ENCODE measurements around the gene CALN1. TPM values are rescaled to one million over a fixed set of nuclear protein-coding genes. Genes with fewer than 3 reads are reported as not detected.

Gene CALN1
- total RNA-seq, 2 experiments from 2014 or later, result not detected

DNA sequence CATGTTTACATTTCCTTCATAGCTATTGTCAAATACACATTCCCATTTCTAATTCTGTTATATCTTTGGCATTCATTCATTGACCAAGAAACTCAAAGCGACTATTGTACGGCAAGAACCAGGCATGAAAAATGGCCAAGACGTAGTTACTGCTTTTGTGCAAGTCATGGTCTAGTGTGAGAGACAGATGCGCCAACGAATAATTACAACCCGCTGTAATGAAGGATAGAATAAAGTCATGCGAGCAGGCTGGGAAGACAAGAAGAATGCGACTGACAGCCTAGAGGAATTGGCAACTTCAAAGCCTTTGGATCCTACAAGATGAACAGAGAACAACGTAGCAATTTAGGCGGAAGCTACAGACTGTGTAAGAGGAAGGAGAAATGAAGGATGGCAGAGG lies 221.2 kb downstream of the CALN1 start:
- no peaks in the 10 kb centered on the region for H3K4me1 Mint-ChIP-seq (ENCODE audit: low read depth)
- H3K36me3 Mint-ChIP-seq (ENCODE audit: low read depth), result no peaks in the 10 kb centered on the region
- ChIA-PET CTCF (no interaction called here), POLR2A (no interaction called here)
- ATAC-seq, result no peak
- no peaks in the 10 kb centered on the region for H3K27me3 Mint-ChIP-seq (ENCODE audit: low read depth)
- H3K4me3 Mint-ChIP-seq, result no peak overlapping the region
- no peak for DNase-seq
- H3K27ac Mint-ChIP-seq, result no peak overlapping the region
- H3K9me3 Mint-ChIP-seq (ENCODE audit: insufficient read depth), result no peaks in the 10 kb centered on the region

DNA sequence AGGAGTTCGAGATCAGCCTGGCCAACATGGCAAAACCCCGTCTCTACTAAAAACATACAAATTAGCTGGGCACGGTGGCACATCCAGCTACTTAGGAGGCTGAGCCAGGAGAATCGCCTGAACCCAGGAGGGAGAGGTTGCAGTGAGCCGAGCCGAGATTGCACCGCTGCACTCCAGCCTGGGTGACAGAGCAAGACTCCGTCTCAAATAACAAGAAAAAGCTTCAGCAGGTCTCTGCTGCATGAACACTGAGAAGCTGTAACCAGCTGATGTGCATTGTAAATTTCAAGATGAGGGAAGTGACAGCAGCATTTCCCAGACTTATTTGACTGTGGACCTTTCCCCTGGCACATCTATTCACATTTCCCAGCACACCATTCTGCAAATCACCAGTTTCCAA lies 222.0 kb downstream of the CALN1 start:
- Mint-ChIP-seq H3K27me3 (ENCODE audit: low read depth) (no peaks in the 10 kb centered on the region), H3K36me3 (ENCODE audit: low read depth) (no peaks in the 10 kb centered on the region), H3K4me1 (ENCODE audit: low read depth) (no peaks in the 10 kb centered on the region), H3K4me3 (no peak overlapping the region), H3K27ac (no peak overlapping the region), H3K9me3 (ENCODE audit: insufficient read depth) (no peaks in the 10 kb centered on the region)
- POLR2A ChIA-PET, result no interaction called here
- no peak for DNase-seq
- CTCF ChIA-PET, result no interaction called here
- no peak for ATAC-seq

DNA sequence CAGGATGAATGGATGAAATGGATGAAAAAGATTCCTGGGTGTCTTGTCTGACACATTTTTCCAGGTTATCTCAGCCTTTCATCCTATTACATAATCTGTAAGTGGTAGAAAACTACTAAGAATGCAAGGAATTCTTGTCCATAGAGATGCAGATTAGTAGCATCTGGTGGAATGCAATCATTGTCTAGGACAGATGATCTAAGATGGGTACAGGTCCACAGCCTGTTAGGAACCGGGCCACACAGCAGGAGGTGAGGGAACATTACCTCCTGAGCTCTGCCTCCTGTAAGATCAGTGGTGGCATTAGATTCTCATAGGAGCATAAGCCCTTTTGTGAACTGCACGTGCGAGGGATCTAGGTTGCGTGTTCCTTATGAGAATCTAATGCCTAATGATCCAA lies 225.0 kb downstream of the CALN1 start:
- H3K9me3 Mint-ChIP-seq (ENCODE audit: insufficient read depth), result peaks cover 7% of the 10 kb centered on the region
- H3K27me3 Mint-ChIP-seq (ENCODE audit: low read depth), result no peaks in the 10 kb centered on the region
- no peaks in the 10 kb centered on the region for H3K4me1 Mint-ChIP-seq (ENCODE audit: low read depth)
- H3K36me3 Mint-ChIP-seq (ENCODE audit: low read depth), result no peaks in the 10 kb centered on the region
- ATAC-seq, result no peak
- H3K4me3 Mint-ChIP-seq, result no peak overlapping the region
- ChIA-PET CTCF (no interaction called here), POLR2A (no interaction called here)
- no peak overlapping the region for H3K27ac Mint-ChIP-seq
- no peak for DNase-seq

DNA sequence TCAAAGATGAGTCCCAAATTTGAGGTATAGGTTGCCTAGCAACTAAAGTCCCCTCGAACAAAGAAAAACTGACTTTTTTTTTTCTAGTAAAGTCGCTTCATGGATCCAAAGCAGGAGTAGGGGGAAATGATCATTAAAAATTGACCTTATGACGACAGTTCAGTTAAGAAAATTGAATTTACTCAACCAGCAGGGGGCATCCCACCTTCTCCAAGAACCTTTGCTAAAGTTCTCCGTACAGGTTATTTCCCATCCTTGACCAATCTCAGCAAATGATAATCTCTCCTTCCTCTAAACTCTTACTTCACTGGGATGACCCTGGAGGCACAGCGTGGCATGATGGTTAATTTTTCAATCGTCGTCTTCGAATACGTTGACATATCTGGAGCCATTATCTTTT lies 228.3 kb downstream of the CALN1 start:
- peaks cover 12% of the 10 kb centered on the region for H3K9me3 Mint-ChIP-seq (ENCODE audit: insufficient read depth)

DNA sequence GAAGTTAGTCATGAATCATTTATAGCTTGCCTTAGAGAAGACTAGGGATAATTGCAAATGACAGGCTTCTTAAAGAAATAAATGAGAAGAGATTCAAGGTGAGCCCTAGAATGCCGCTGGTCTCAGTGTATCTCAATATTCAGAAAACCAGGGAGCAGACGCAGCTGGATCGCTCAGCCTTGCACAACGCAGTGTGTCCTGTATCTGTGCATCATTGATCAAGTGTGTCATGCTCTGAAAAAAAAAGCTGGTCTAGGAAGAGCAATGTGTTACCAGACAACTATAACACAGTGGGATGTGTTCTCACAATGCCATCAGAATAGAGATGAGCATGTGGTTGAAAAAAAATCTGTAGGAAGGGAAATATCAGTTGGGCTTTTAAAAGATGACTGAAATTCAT lies 230.1 kb downstream of the CALN1 start:
- H3K27me3 Mint-ChIP-seq (ENCODE audit: low read depth), result no peaks in the 10 kb centered on the region
- H3K27ac Mint-ChIP-seq, result no peak overlapping the region
- ChIA-PET CTCF (no interaction called here), POLR2A (no interaction called here)
- no peak for ATAC-seq
- no peak for DNase-seq
- no peaks in the 10 kb centered on the region for H3K36me3 Mint-ChIP-seq (ENCODE audit: low read depth)
- peaks cover 15% of the 10 kb centered on the region for H3K9me3 Mint-ChIP-seq (ENCODE audit: insufficient read depth)
- H3K4me3 Mint-ChIP-seq, result no peak overlapping the region
- H3K4me1 Mint-ChIP-seq (ENCODE audit: low read depth), result no peaks in the 10 kb centered on the region

More for the DNA sequence above, 228.3 kb downstream of the CALN1 start:
- ChIA-PET POLR2A (no interaction called here), CTCF (no interaction called here)
- Mint-ChIP-seq H3K27ac (no peak overlapping the region), H3K4me1 (ENCODE audit: low read depth) (no peaks in the 10 kb centered on the region), H3K4me3 (no peak overlapping the region), H3K27me3 (ENCODE audit: low read depth) (no peaks in the 10 kb centered on the region), H3K36me3 (ENCODE audit: low read depth) (no peaks in the 10 kb centered on the region)
- DNase-seq (no peak), ATAC-seq (no peak)

DNA sequence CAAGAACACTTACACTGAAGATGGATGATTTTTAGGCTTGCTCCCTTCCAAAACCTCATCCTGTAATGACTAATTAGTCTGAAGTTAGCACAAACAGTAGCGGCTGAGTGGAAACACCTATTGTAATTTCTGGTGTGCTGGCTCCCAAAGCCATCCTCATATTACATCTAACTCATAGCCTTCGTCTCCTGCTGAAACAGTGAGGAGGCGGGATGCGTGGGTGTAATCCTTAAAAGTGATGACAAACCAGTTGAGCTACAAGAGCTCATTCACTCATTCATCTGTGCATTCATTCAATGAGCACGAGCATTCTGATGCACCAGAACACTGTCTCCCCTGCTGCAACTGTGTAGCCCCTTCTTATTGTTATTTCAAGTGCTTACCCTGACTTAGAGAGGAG lies 235.3 kb downstream of the CALN1 start:
- DNase-seq (no peak), ATAC-seq (no peak)
- POLR2A ChIA-PET, result no interaction called here
- Mint-ChIP-seq H3K4me1 (ENCODE audit: low read depth) (no peaks in the 10 kb centered on the region), H3K4me3 (no peak overlapping the region), H3K9me3 (ENCODE audit: insufficient read depth) (peaks cover 19% of the 10 kb centered on the region), H3K36me3 (ENCODE audit: low read depth) (no peaks in the 10 kb centered on the region), H3K27me3 (ENCODE audit: low read depth) (no peaks in the 10 kb centered on the region), H3K27ac (no peak overlapping the region)
- CTCF ChIA-PET, result no interaction called here

DNA sequence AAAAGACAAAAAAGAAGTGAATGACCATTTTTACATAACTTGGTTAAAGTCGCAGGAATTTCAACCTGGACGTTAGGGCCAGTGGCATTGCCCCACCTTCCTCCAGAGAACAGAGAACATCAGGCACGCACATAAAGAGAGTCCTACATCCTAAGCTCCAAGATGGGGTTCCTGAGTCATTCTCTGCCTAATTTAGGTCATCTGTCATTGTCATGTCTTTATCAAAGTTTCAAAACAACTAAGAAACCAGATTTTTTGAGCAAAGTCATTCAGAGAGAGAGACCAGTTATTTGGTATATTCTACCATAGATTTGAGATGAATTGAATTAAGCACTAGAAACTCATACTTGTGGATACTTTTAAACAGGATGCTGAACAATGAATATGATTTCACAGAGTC lies 241.7 kb downstream of the CALN1 start:
- Mint-ChIP-seq H3K27ac (no peak overlapping the region), H3K9me3 (ENCODE audit: insufficient read depth) (peaks cover 7% of the 10 kb centered on the region), H3K27me3 (ENCODE audit: low read depth) (no peaks in the 10 kb centered on the region), H3K36me3 (ENCODE audit: low read depth) (no peaks in the 10 kb centered on the region), H3K4me3 (no peak overlapping the region), H3K4me1 (ENCODE audit: low read depth) (no peaks in the 10 kb centered on the region)
- CTCF ChIA-PET, result no interaction called here
- ATAC-seq (no peak), DNase-seq (no peak)
- POLR2A ChIA-PET, result no interaction called here

DNA sequence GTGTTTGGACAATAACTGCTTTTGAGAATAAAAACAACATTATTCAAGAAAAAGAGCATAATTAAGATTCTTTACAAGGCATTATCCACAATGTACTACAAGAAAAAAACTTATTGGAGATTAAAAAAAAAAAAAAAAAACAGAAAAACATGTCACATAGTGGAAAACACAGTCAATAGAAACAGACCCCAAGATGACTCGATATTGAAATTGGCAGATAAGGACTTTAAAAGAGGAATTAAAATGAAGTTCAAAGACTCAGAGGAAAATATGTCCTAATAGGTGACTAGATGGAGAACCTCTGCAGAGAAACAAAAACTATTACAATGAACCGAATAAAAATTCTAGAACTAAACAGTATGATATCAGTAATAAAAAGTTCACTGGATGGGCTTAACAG lies 248.9 kb downstream of the CALN1 start:
- DNase-seq (no peak), ATAC-seq (no peak)
- H3K27ac Mint-ChIP-seq, result no peak overlapping the region
- ChIA-PET POLR2A (no interaction called here), CTCF (no interaction called here)
- H3K36me3 Mint-ChIP-seq (ENCODE audit: low read depth), result no peaks in the 10 kb centered on the region
- no peaks in the 10 kb centered on the region for H3K4me1 Mint-ChIP-seq (ENCODE audit: low read depth)
- no peaks in the 10 kb centered on the region for H3K27me3 Mint-ChIP-seq (ENCODE audit: low read depth)
- H3K9me3 Mint-ChIP-seq (ENCODE audit: insufficient read depth), result peaks cover 8% of the 10 kb centered on the region
- no peak overlapping the region for H3K4me3 Mint-ChIP-seq

DNA sequence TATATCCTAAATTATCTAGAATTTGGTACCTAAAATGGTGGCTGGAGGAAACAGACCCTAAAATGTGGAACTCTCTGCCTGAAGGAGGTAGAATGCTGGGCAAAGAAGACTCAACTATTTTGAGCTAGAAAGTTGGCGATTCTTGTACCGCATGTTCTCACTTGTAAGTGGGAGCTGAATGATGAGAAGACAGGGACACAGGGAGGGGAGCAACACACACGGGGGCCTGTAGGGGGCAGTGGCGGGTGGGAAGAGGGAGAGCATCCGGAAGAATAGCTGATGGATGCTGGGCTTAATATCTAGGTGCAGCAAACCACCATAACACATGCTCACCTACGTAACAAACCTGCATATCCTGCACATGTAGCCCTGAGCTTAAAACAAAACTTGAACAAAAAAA lies 250.6 kb downstream of the CALN1 start:
- no peaks in the 10 kb centered on the region for H3K4me1 Mint-ChIP-seq (ENCODE audit: low read depth)
- ChIA-PET POLR2A (no interaction called here), CTCF (no interaction called here)
- ATAC-seq, result no peak
- H3K36me3 Mint-ChIP-seq (ENCODE audit: low read depth), result no peaks in the 10 kb centered on the region
- peaks cover 8% of the 10 kb centered on the region for H3K9me3 Mint-ChIP-seq (ENCODE audit: insufficient read depth)
- H3K4me3 Mint-ChIP-seq, result no peak overlapping the region
- DNase-seq, result no peak
- H3K27me3 Mint-ChIP-seq (ENCODE audit: low read depth), result no peaks in the 10 kb centered on the region
- H3K27ac Mint-ChIP-seq, result no peak overlapping the region

DNA sequence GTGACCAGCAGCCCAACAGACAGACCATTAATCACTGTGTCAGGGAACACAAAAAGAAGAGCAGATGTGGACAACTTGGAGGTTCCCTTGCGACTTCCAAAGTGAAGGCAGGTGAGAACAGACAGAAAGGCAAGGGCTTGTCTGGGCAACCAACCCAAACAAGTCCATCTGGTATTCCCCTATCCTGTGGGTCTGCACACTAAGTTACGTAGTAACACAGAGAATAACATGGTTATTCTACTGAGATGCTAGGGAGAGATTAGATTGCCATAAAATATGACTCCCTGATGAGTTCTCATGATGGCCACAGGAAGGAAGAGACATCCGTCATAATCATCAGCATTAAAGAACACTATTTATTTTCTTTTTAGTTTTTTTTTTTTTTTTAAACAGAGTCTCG lies 252.2 kb downstream of the CALN1 start:
- DNase-seq (no peak), ATAC-seq (no peak)
- Mint-ChIP-seq H3K27ac (no peak overlapping the region), H3K27me3 (ENCODE audit: low read depth) (no peaks in the 10 kb centered on the region), H3K9me3 (ENCODE audit: insufficient read depth) (peaks cover 8% of the 10 kb centered on the region), H3K4me1 (ENCODE audit: low read depth) (no peaks in the 10 kb centered on the region), H3K36me3 (ENCODE audit: low read depth) (no peaks in the 10 kb centered on the region), H3K4me3 (no peak overlapping the region)
- ChIA-PET POLR2A (no interaction called here), CTCF (no interaction called here)

DNA sequence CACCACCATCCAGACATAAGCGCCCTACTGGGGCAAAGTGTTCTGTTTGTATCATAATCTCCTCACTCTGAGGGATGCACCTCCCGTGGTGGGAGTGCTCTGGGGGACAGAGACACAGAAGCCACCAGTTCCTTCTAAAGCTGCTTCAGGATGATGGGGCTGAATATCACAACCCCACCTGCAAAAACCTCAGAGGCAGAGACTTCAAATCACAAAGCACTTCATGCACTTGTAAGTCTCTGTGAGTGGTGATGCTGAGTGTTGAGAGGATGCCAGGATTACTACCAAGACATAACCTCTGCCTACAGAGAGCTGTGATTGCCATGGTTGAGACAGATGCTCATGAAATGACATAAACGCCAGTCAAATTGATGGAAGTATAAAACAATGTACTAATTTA lies 255.5 kb downstream of the CALN1 start:
- POLR2A ChIA-PET, result no interaction called here
- H3K9me3 Mint-ChIP-seq (ENCODE audit: insufficient read depth), result no peaks in the 10 kb centered on the region
- no peak for DNase-seq
- no peak overlapping the region for H3K27ac Mint-ChIP-seq
- no peaks in the 10 kb centered on the region for H3K36me3 Mint-ChIP-seq (ENCODE audit: low read depth)
- no peak for ATAC-seq
- H3K27me3 Mint-ChIP-seq (ENCODE audit: low read depth), result no peaks in the 10 kb centered on the region
- CTCF ChIA-PET, result no interaction called here
- no peak overlapping the region for H3K4me3 Mint-ChIP-seq
- no peaks in the 10 kb centered on the region for H3K4me1 Mint-ChIP-seq (ENCODE audit: low read depth)

DNA sequence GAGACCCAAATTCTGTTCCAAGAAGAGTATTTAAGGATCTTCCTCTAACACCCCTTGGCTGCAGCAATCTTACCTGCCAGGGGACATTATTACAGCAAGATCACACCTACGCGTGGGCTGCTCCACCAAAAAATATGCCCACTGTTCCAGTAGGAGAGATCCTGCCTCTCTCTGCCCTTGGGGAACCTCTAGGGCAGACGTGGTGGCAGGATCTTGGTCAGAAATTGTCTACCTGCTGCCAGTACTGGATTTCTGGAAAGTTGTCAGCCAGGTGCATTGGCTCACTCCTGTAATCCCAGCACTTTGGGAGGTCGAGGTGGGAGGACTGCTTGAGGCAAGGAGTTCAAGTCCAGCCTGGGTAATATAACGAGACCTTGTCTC lies 259.0 kb downstream of the CALN1 start:
- no peaks in the 10 kb centered on the region for H3K4me1 Mint-ChIP-seq (ENCODE audit: low read depth)
- ATAC-seq, result no peak
- H3K9me3 Mint-ChIP-seq (ENCODE audit: insufficient read depth), result no peaks in the 10 kb centered on the region
- CTCF ChIA-PET, result no interaction called here
- H3K4me3 Mint-ChIP-seq, result no peak overlapping the region
- no peak overlapping the region for H3K27ac Mint-ChIP-seq
- no peak for DNase-seq
- POLR2A ChIA-PET, result no interaction called here
- no peaks in the 10 kb centered on the region for H3K27me3 Mint-ChIP-seq (ENCODE audit: low read depth)
- H3K36me3 Mint-ChIP-seq (ENCODE audit: low read depth), result no peaks in the 10 kb centered on the region

DNA sequence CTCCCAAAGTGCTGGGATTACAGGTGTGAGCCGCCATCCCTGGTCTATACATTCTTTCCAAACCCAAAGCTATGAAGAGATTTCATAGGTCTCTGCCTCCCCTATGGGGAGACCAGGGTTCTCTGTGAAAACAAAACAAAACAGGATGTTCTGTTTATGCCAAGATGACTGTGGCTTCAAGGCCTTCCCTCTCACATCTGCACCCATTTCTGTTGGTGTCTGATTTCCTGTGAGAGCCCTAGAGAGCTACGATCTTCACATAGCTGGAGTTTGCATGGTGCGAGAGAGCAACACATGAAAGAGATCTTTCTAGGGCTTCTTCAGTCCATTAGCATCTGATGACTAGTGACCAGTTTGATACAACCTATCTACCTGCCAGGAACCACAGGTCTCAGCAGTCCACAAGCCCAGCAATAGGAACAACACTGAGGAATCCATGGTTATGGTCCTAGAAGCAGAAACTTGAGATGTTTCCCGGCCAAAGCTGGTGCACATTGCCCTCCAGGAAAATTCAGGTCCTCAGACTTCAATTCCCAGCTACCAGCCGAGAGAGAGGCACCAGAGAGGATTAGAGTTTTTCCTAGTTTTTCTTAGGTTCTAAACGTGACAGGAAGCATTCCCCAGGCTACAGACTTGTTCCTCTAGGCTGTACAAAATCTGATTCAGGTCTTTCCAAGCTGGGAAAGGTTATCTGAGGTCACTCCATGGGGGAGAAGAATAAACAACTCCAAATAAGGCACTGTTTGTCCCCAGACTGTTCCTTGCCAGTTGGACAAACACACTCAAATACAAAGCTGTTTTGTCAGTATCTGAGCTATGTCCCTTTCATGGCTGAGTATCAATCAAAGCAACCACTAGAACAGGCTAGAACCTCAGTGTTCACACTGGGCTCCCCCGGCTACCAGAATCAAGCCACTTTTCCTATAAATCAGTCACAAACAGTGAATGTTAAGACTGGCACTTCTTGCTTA lies 259.7 kb downstream of the CALN1 start:
- Mint-ChIP-seq H3K27me3 (ENCODE audit: low read depth) (no peaks in the 10 kb centered on the region), H3K9me3 (ENCODE audit: insufficient read depth) (no peaks in the 10 kb centered on the region), H3K36me3 (ENCODE audit: low read depth) (no peaks in the 10 kb centered on the region), H3K4me3 (no peak overlapping the region), H3K27ac (no peak overlapping the region), H3K4me1 (ENCODE audit: low read depth) (no peaks in the 10 kb centered on the region)
- POLR2A ChIA-PET, result no interaction called here
- CTCF ChIA-PET, result no interaction called here
- no peak for ATAC-seq
- no peak for DNase-seq

Data from activated CD8-positive, alpha-beta T cell treated with anti-CD3 and anti-CD28 coated beads, Interleukin-2, amount 10 ng/mL, durations not matched to agents 7 days and 5 days (primary cell).